ENCODE data around the gene SLC22A8.

GRCh38 chr11:63042596-63042995 lies 27.0 kb upstream of the SLC22A8 start:
- no peak for TF ChIP-seq CTCF (IDR thresholded peaks at IDR 0.05)
- TF ChIP-seq POLR2A (IDR thresholded peaks at IDR 0.05), result no peak
